Smooth muscle cell (in vitro differentiated cells): Measurements from ENCODE around the gene STARD13. TPM values are rescaled to one million over a fixed set of nuclear protein-coding genes. Genes with fewer than 3 reads are reported as not detected.

ENCODE experiments used
- DNase-seq: peaks from one replicate; lab custom pipeline; 2025; ENCODE audit not compliant: unreplicated experiment; lab: John Stamatoyannopoulos, UW
- H2AFZ ChIP-seq: fragments of 200-600 bp; sonication (generic); 2 replicates; pipeline ENCODE4 v1.6.0; 2016; ENCODE audit warnings: antibody characterized with exemption, low read depth, mild to moderate bottlenecking
- H3F3A ChIP-seq: fragments of 200-600 bp; sonication (generic); 2 replicates; pipeline ENCODE4 v1.6.0; 2017; ENCODE audit warnings: antibody characterized with exemption, low read depth
- H3K27ac ChIP-seq: fragments of 200-600 bp; sonication (generic); 2 replicates; pipeline ENCODE4 v1.5.1; 2016; ENCODE audit warnings: low read depth, mild to moderate bottlenecking
- H3K27me3 ChIP-seq: fragments of 200-600 bp; sonication (generic); 2 replicates; pipeline ENCODE4 v1.6.1; 2016; ENCODE audit warnings: low read depth, mild to moderate bottlenecking
- H3K36me3 ChIP-seq: fragments of 200-600 bp; sonication (generic); 2 replicates; pipeline ENCODE4 v1.5.1; 2016; ENCODE audit warnings: low read depth
- H3K4me1 ChIP-seq: fragments of 200-600 bp; sonication (generic); 2 replicates; pipeline ENCODE4 v1.5.1; 2016; ENCODE audit warnings: low read depth
- H3K4me2 ChIP-seq: fragments of 200-600 bp; sonication (generic); 2 replicates; pipeline ENCODE4 v1.6.0; 2016; ENCODE audit warnings: mild to moderate bottlenecking
- H3K4me3 ChIP-seq: fragments of 200-600 bp; sonication (generic); 2 replicates; pipeline ENCODE4 v1.5.1; 2016; ENCODE audit warnings: mild to moderate bottlenecking
- H3K79me2 ChIP-seq: fragments of 200-600 bp; sonication (generic); 2 replicates; pipeline ENCODE4 v1.6.0; 2016; ENCODE audit warnings: low read depth, mild to moderate bottlenecking
- H3K9ac ChIP-seq: fragments of 200-600 bp; sonication (generic); 2 replicates; pipeline ENCODE4 v1.6.0; 2016; ENCODE audit warnings: low read depth
- H3K9me3 ChIP-seq: fragments of 200-600 bp; sonication (generic); replicated peaks from 2 replicates; pipeline ENCODE4 v1.5.1; 2016; ENCODE audit warnings: low read depth
- H4K20me1 ChIP-seq: fragments of 200-600 bp; sonication (generic); 2 replicates; pipeline ENCODE4 v1.6.0; 2016; ENCODE audit warnings: low read depth
- CTCF ChIP-seq: fragments of 200-600 bp; sonication (generic); IDR thresholded peaks from 2 replicates; pipeline ENCODE4 v1.5.1; 2017; ENCODE audit warnings: borderline replicate concordance, mild to moderate bottlenecking, antibody characterized with exemption; ENCODE audit not compliant: insufficient read depth, poor library complexity, severe bottlenecking
- WGBS: methylation state at CpG from one replicate; pipeline ENCODE4 v1.1.7; 2016; ENCODE audit warnings: low lambda C conversion rate; 5-methylcytosine and 5-hydroxymethylcytosine counted together
- polyA plus RNA-seq: library from polyadenylated mRNA; unstranded; fragments of >200 nt; fragmentation: Nextera tagmentation; extraction: Ambion mirVana; gene quantifications from 2 replicates; pipeline ENCODE4 v1.2.1, GENCODE V29; 2016
- total RNA-seq: library from RNA; depleted of rRNA; stranded (reverse); fragments of >200 nt; gene quantifications from 2 replicates; pipeline ENCODE4 v1.2.3, GENCODE V29; 2014

STARD13 gene
- total and polyA plus RNA-seq, 2 experiments from 2014 or later: 12.4 to 18.8 TPM

GRCh38 chr13:33135097-33135496 is 150.5 kb downstream of the STARD13 start:
- H3K27me3 ChIP-seq: no peaks in the 10 kb centered on the region
- TF ChIP-seq CTCF: no peak

GRCh38 chr13:33134213-33134612 is 151.3 kb downstream of the STARD13 start:
- Histone ChIP-seq H3F3A (peaks cover 6% of the 10 kb centered on the region), H4K20me1 (peaks cover 4% of the 10 kb centered on the region), H3K9ac (no peak overlapping the region), H3K27me3 (no peaks in the 10 kb centered on the region), H3K79me2 (no peaks in the 10 kb centered on the region), H3K36me3 (no peaks in the 10 kb centered on the region), H3K4me2 (no peak overlapping the region), H3K9me3 (no peaks in the 10 kb centered on the region), H3K4me3 (no peak overlapping the region), H3K27ac (no peak overlapping the region), H3K4me1 (no peaks in the 10 kb centered on the region), H2AFZ (no peak overlapping the region)
- TF ChIP-seq CTCF: no peak
- DNase-seq: no peak
- WGBS: 88% methylated on average over 3 of the region's 3 CpGs

More at GRCh38 chr13:33135097-33135496, 150.5 kb downstream of the STARD13 start:
- Histone ChIP-seq H3K79me2 (no peaks in the 10 kb centered on the region), H3K4me3 (no peak overlapping the region), H3K4me2 (no peak overlapping the region), H3F3A (peaks cover 11% of the 10 kb centered on the region), H3K27ac (no peak overlapping the region), H3K36me3 (no peaks in the 10 kb centered on the region), H3K9ac (no peak overlapping the region), H3K9me3 (no peaks in the 10 kb centered on the region), H2AFZ (no peak overlapping the region), H3K4me1 (no peaks in the 10 kb centered on the region), H4K20me1 (peaks cover 4% of the 10 kb centered on the region)
- WGBS: 89% methylated on average over 1 of the region's 1 CpG
- DNase-seq: no peak

GRCh38 chr13:33132644-33133440 is 152.7 kb downstream of the STARD13 start:
- no peak overlapping the region for H3K27ac ChIP-seq
- no peak overlapping the region for H3K4me2 ChIP-seq
- 97% methylated on average over 1 of the region's 1 CpG for WGBS
- H3K36me3 ChIP-seq: no peaks in the 10 kb centered on the region
- H3F3A ChIP-seq: no peaks in the 10 kb centered on the region
- no peak for DNase-seq
- H4K20me1 ChIP-seq: no peaks in the 10 kb centered on the region
- no peak overlapping the region for H2AFZ ChIP-seq
- TF ChIP-seq CTCF: no peak
- H3K4me3 ChIP-seq: no peak overlapping the region
- no peaks in the 10 kb centered on the region for H3K79me2 ChIP-seq
- no peaks in the 10 kb centered on the region for H3K27me3 ChIP-seq
- no peaks in the 10 kb centered on the region for H3K4me1 ChIP-seq
- H3K9me3 ChIP-seq: no peaks in the 10 kb centered on the region
- H3K9ac ChIP-seq: no peak overlapping the region

- 98% methylated on average over 20 of the region's 20 CpGs for WGBS
- H3K36me3 ChIP-seq: no peaks in the 10 kb centered on the region
- H3K4me3 ChIP-seq: no peak overlapping the region
- H3K4me2 ChIP-seq: no peak overlapping the region
- no peak overlapping the region for H3K9ac ChIP-seq
- peaks cover 14% of the 10 kb centered on the region for H3K4me1 ChIP-seq
- peaks cover 8% of the 10 kb centered on the region for H3F3A ChIP-seq
- H3K27ac ChIP-seq: no peak overlapping the region
- DNase-seq: no peak
- TF ChIP-seq CTCF: no peak
- no peaks in the 10 kb centered on the region for H4K20me1 ChIP-seq
- H3K9me3 ChIP-seq: no peaks in the 10 kb centered on the region
- no peaks in the 10 kb centered on the region for H3K79me2 ChIP-seq
- H2AFZ ChIP-seq: no peak overlapping the region
- H3K27me3 ChIP-seq: no peaks in the 10 kb centered on the region
Observed at GRCh38 chr13:33129886-33130285, 155.7 kb downstream of the STARD13 start.
